ENCODE results near the gene ARVCF. TPM values are rescaled to one million over a fixed set of nuclear protein-coding genes. Genes with fewer than 3 reads are reported as not detected.
"Not testable (repeated sequence)": the region's sequence is repeated elsewhere in the genome, so short reads cannot be mapped to it uniquely, and the experiment has no call there.

Gene ARVCF
- total RNA-seq, 1 donor from 2014 or later: 119 TPM

GRCh38 chr22:19937616-19938473 is 78.8 kb downstream of the ARVCF start:
- peaks cover 10% of the 10 kb centered on the region for H3K9me3 Mint-ChIP-seq (ENCODE audit: unreplicated experiment)
- no peak overlapping the region for H3K27ac Mint-ChIP-seq (ENCODE audit: unreplicated experiment)

GRCh38 chr22:19936513-19936912 is 80.1 kb downstream of the ARVCF start:
- Mint-ChIP-seq H3K4me1 (ENCODE audit: low read depth, unreplicated experiment) (no peaks in the 10 kb centered on the region), H3K27ac (ENCODE audit: unreplicated experiment) (no peak overlapping the region), H3K36me3 (ENCODE audit: unreplicated experiment) (peaks cover 22% of the 10 kb centered on the region), H3K9me3 (ENCODE audit: unreplicated experiment) (peaks cover 10% of the 10 kb centered on the region), H3K27me3 (ENCODE audit: unreplicated experiment) (peaks cover 10% of the 10 kb centered on the region), H3K4me3 (ENCODE audit: unreplicated experiment) (no peak overlapping the region)
- TF ChIP-seq CTCF (IDR thresholded peaks at IDR 0.05; ENCODE audit: partially characterized antibody, unreplicated experiment): no peak
- DNase-seq: no peak

More at GRCh38 chr22:19937616-19938473, 78.8 kb downstream of the ARVCF start:
- peaks cover 9% of the 10 kb centered on the region for H3K27me3 Mint-ChIP-seq (ENCODE audit: unreplicated experiment)
- DNase-seq: no peak
- no peak overlapping the region for H3K4me3 Mint-ChIP-seq (ENCODE audit: unreplicated experiment)
- peaks cover 22% of the 10 kb centered on the region for H3K36me3 Mint-ChIP-seq (ENCODE audit: unreplicated experiment)
- TF ChIP-seq CTCF (IDR thresholded peaks at IDR 0.05; ENCODE audit: partially characterized antibody, unreplicated experiment): no peak
- peaks cover 8% of the 10 kb centered on the region for H3K4me1 Mint-ChIP-seq (ENCODE audit: low read depth, unreplicated experiment)

- H3K27me3 Mint-ChIP-seq (ENCODE audit: unreplicated experiment); DNase-seq; H3K4me1 Mint-ChIP-seq (ENCODE audit: low read depth, unreplicated experiment); H3K4me3 Mint-ChIP-seq (ENCODE audit: unreplicated experiment); H3K27ac Mint-ChIP-seq (ENCODE audit: unreplicated experiment); H3K9me3 Mint-ChIP-seq (ENCODE audit: unreplicated experiment): not testable (repeated sequence)
- H3K36me3 Mint-ChIP-seq (ENCODE audit: unreplicated experiment): peaks cover 22% of the 10 kb centered on the region
Measured at GRCh38 chr22:19935123-19935718, 81.4 kb downstream of the ARVCF start.

GRCh38 chr22:19933341-19934241 is 83.0 kb downstream of the ARVCF start:
- Mint-ChIP-seq H3K27me3 (ENCODE audit: unreplicated experiment) (peaks cover 8% of the 10 kb centered on the region), H3K27ac (ENCODE audit: unreplicated experiment) (no peak overlapping the region), H3K4me3 (ENCODE audit: unreplicated experiment) (no peak overlapping the region), H3K4me1 (ENCODE audit: low read depth, unreplicated experiment) (no peaks in the 10 kb centered on the region), H3K36me3 (ENCODE audit: unreplicated experiment) (peaks cover 22% of the 10 kb centered on the region), H3K9me3 (ENCODE audit: unreplicated experiment) (peaks cover 10% of the 10 kb centered on the region)
- no peak for TF ChIP-seq CTCF (IDR thresholded peaks at IDR 0.05; ENCODE audit: partially characterized antibody, unreplicated experiment)
- DNase-seq: no peak
